Colon (tissue), 2 donors: ENCODE data around the gene SMG6.
"Not testable (repeated sequence)": the region's sequence is repeated elsewhere in the genome, so short reads cannot be mapped to it uniquely, and the experiment has no call there.

Experiments used
- FAIRE-seq: peaks from 2 replicates; lab custom pipeline; 2012; peaks lifted over from hg19 to GRCh38; lab: Jason Lieb, UNC
- donor health status: control.
- donor health status: control.

SMG6 gene

GRCh38 chr17:2304931-2305330 is 1.3 kb upstream of the SMG6 start:
- no peak for FAIRE-seq

GRCh38 chr17:2302778-2303203 is 794 bp downstream of the SMG6 start:
- no peak for FAIRE-seq

GRCh38 chr17:2299756-2300155 is 3.8 kb downstream of the SMG6 start:
- FAIRE-seq: no peak

GRCh38 chr17:2299136-2299535 is 4.4 kb downstream of the SMG6 start:
- no peak for FAIRE-seq

GRCh38 chr17:2297023-2297422 is 6.6 kb downstream of the SMG6 start:
- FAIRE-seq: no peak

GRCh38 chr17:2295575-2295974 is 8.0 kb downstream of the SMG6 start:
- FAIRE-seq: no peak

GRCh38 chr17:2292100-2292499 is 11.5 kb downstream of the SMG6 start:
- FAIRE-seq: no peak

GRCh38 chr17:2289878-2290478 is 13.6 kb downstream of the SMG6 start:
- FAIRE-seq: no peak

GRCh38 chr17:2283302-2283701 is 20.3 kb downstream of the SMG6 start:
- FAIRE-seq: no peak

GRCh38 chr17:2282297-2282873 is 21.2 kb downstream of the SMG6 start:
- FAIRE-seq: peak; percentile 57

- no peak for FAIRE-seq
These were observed 23.9 kb downstream of the SMG6 start for GRCh38 chr17:2279707-2280106.

- no peak for FAIRE-seq
These were observed 26.0 kb downstream of the SMG6 start for GRCh38 chr17:2277429-2278170.

- FAIRE-seq: no peak
These were observed 27.9 kb downstream of the SMG6 start for GRCh38 chr17:2275722-2276121.

GRCh38 chr17:2274414-2274813 is 29.2 kb downstream of the SMG6 start:
- FAIRE-seq: no peak

GRCh38 chr17:2271985-2272702 is 31.4 kb downstream of the SMG6 start:
- no peak for FAIRE-seq

GRCh38 chr17:2267354-2267753 is 36.2 kb downstream of the SMG6 start:
- FAIRE-seq: no peak

GRCh38 chr17:2266865-2267228 is 36.7 kb downstream of the SMG6 start:
- FAIRE-seq: no peak

GRCh38 chr17:2266045-2266864 is 37.3 kb downstream of the SMG6 start:
- FAIRE-seq: no peak

GRCh38 chr17:2265166-2265565 is 38.4 kb downstream of the SMG6 start:
- not testable (repeated sequence) for FAIRE-seq

GRCh38 chr17:2264067-2264860 is 39.3 kb downstream of the SMG6 start:
- FAIRE-seq: no peak
